Right lung (tissue), 5 donors: Measurements from ENCODE around the gene SUSD2. TPM values are rescaled to one million over a fixed set of nuclear protein-coding genes. Genes with fewer than 3 reads are reported as not detected.
"Not testable (repeated sequence)": the region's sequence is repeated elsewhere in the genome, so short reads cannot be mapped to it uniquely, and the experiment has no call there.

ENCODE experiments used
- DNase-seq, 2 donors: peaks; one replicate each; pipeline ENCODE4 v3.0.0-alpha.2; 2013
- polyA plus RNA-seq, 5 donors: library from polyadenylated mRNA; unstranded; fragments of 120-200 nt; gene quantifications; one replicate each; pipeline versions ENCODE4 v1.2.1 to v1.2.3, GENCODE V29; 2013; ENCODE audit warnings: inconsistent platforms in 1 of 5, low replicate concordance in 1 of 5; ENCODE audit not compliant: insufficient read length in 5 of 5, insufficient read depth in 1 of 5

The SUSD2 gene
- polyA plus RNA-seq, 5 donors: 6.3 to 21.8 (median 11.5) TPM

GRCh38 chr22:24213111-24213510, 31.8 kb downstream of the SUSD2 start:
- DNase-seq: not testable (repeated sequence)

DNA sequence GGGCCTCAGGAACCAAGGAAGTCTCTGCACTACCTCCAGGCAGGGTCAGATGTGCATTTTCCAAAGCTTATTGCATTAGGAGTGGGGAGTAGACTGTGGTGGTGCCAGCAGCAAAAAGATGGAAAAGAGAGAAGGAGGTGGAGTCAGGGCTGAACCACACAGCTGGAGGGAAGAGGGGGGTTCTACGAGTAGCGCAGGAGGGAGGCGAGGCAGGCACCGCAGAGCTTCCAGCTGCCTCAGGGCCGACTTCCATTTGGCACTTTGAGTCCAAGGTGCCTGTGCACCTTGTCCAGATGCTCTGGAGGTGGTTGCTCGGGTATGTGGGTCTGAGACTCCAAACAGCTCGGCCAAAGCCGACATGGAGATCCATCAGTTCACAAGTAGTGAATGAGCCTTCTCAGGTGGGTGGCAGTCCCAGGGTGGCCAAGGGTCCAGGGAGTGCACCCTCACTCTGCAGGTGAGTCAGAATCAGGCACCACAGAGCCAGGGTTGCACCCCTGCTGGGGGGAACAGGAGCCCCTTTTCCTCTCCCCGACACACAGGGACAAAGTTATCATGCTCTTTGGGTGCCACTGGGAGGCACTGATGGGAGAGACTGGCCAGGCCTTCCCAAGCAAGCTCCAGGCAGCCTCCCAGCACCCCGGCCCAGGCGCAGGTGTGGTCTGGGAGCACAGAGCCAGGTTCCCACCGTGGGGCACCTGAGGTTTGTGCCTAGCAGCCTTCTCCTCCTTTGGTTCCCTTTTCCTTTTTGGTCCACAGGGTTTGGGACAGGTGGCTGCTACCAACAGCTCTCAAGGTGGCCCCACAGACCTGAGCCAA, 33.4 kb downstream of the SUSD2 start:
- no peak for DNase-seq

DNA sequence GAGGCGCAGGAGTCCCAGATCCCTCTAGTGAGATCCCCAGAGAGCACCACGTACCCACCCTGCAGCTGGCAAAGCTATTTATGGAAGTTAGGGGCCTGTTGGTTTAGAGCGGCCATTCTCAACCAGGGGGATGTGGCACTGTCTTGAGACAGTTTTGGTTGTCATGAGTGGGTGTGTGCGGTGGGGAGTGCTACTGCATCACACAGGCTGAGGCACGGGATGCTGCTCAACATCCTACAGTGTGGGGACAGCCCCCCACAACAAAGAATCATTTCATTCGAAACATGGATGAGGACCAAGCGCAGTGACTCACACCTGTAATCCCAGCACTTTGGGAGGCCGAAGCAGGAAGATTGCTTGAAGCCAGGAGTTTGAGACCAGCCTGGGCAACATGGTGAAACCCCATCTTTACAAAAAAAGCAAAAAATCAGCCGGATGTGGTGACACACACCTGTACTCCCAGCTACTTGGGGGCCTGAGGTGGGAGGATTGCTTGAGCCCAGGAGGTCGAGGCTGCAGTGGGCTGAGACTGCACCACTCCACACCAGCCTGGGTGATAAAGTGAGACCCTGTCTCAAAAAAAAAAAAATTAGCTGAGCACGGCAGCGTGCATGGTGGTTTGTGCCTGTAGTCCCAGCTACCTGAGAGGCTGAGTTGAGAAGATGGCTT, 35.4 kb downstream of the SUSD2 start:
- DNase-seq: no peak

DNA sequence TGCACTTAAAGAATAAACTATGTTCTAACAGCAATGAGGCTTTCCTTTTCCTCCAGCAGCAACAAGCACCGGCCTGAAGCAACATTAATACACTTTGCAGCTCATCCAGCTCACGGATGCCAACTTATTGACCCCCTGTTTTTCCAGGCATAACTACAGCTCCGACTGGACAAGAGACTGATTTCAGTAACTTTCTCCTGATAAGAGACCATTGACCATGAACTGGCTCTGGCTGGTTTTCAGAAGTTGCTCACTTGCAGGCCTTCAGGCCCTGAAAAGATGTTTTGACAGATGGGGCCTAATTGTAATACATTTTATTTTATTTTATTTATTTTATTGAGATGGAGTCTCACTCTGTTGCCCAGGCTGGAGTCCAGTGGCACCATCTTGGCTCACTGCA, 36.1 kb downstream of the SUSD2 start:
- DNase-seq: no peak

GRCh38 chr22:24219750-24220149, 38.5 kb downstream of the SUSD2 start:
- no peak for DNase-seq

- no peak for DNase-seq
Measured at GRCh38 chr22:24224468-24224867, 43.2 kb downstream of the SUSD2 start.

GRCh38 chr22:24225044-24225601, 43.8 kb downstream of the SUSD2 start:
- no peak for DNase-seq

DNA sequence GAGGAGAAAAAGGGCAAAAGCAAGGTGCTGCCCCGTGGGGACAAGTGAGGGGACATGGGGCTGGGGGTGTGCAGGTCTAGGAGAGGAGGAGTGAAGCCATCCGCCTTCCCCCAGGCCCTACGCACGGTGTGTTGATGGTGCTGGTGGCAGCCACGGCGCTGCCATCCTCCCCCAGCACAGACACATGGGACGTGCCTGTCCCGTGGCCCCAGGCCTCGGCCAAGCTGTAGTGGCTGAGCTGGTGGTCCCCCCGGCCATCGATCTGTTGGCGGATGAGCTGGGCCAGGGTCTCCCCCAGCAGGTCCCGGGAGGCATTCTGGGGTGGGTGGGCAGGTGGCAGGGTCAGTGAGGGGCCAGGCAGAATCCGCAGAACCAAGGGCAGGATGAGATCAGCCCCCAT, 44.7 kb downstream of the SUSD2 start:
- DNase-seq: no peak

DNA sequence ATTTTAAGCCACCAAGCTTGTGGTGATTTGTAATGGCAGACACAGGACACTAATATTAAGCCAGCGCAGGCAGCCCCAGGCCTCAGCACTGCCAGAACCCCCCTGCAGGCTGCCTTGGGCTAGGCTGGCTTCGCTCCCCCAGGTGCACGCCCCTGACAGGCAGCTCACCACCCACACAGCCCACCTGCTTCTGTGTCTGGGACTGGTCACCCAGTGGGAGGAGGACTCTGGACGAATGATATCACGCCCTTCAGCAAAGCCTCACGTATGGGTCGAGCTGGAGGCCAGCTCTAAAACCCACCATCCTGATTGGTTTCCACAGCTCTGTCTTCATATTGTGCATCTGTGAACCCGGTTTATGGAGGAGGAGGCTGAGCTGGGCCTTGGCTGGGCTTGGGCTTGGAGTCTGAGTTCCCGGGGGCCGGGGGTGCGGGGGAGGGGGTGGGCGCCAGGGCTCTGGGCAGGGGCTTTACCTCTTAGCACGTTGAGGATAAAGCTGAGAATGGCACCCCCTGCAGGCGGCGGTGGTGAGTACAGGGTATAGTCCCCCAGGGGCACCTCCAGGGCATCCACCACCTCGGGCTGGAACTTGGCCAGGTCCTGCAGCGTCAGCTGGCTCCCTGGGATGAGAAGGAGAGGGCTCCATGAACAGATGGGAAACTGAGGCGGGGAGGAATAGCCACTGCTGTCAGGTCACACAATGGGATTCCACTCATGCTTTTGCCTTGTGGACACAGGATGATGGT, 49.8 kb downstream of the SUSD2 start:
- no peak for DNase-seq

DNA sequence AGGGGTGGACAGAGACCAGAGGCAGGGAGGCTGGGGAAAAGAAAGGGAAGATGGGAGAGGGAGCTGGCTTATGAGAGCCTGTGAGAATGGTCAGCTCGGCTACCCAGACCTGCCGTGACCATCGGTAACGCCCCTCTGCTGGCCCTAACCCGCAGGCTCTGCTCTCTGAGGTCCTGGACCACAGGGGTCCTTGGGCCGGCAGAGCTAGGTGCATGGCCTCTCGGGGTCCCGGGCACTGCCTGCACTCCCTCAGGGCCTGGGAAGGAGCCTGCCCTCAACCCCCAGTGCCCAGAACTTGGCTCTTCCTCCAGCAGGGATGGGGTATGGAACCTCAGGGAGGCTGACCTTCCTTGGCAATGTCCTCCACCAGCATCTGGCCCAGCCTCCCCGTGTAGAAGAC, 50.4 kb downstream of the SUSD2 start:
- no peak for DNase-seq

GRCh38 chr22:24232124-24232523, 50.8 kb downstream of the SUSD2 start:
- DNase-seq: no peak

DNA sequence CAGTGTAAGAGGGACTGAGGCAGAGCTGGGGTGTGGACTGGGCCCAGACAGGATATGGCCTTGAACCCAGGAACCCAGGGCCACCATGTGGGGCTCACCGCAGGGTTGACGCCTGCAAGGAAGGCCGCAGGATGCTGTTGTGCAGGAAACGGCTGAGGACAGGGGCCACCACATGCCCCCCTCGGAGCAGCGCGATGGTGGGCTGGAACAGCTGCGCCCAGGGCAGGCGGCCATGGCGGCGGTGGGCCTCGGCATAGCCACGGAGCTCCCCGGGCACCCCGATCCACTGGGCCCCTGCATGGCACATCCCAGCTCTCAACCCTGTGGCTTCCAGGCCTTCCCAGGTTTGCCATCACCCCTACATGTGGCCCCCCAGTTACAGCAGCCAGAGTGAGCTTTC, 51.4 kb downstream of the SUSD2 start:
- DNase-seq: no peak

- no peak for DNase-seq
Measured at GRCh38 chr22:24233235-24233634, 51.9 kb downstream of the SUSD2 start.

GRCh38 chr22:24233816-24234215, 52.5 kb downstream of the SUSD2 start:
- no peak for DNase-seq

GRCh38 chr22:24235315-24235714, 54.0 kb downstream of the SUSD2 start:
- DNase-seq: no peak

- DNase-seq: no peak
Measured at GRCh38 chr22:24236656-24237055, 55.4 kb downstream of the SUSD2 start.

DNA sequence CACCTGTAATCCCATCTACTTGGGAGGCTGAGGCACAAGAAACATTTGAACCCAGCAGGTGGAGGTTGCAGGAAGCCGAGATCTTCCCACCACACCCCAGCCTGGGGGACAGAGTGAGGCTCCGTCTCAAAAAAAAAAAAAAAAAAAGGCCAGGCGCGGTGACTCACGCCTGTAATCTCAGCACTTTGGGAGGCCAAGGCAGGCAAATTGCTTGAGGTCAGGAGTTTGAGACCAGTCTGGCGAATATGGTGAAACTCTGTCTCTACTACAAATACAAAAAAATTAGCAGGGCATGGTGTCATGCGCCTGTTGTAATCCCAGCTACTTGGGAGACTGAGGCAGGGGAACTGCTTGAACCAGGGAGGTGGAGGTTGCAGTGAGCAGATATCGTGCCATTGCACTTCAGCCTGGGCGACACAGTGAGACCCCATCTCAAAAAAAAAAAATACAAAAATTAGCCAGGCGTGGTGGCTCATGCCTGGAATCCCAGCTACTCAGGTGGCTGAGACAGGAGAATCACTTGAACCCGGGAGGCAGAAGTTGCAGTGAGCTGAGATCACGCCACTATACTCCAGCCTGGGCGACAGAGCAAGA, 56.9 kb downstream of the SUSD2 start:
- not testable (repeated sequence) for DNase-seq

Other genes with a start within 250 kb of the SUSD2 start
- 10 to 100 TPM in 2 of 5 donors, 1 to 10 TPM in 3; 7.1 to 23.0 (median 9.4) TPM for gene GSTT2B, start 220.3 kb upstream of the SUSD2 start, polyA plus RNA-seq
- 10 to 100 TPM in 3 of 5 donors, 1 to 10 TPM in 2; 7.1 to 10.8 (median 10.1) TPM for gene DDTL, start 214.6 kb upstream of the SUSD2 start, polyA plus RNA-seq
- gene DDT, start 207.0 kb upstream of the SUSD2 start, polyA plus RNA-seq: 10 to 100 TPM; 46.9 to 87.1 (median 62.7) TPM
- gene GSTT2, start 201.4 kb upstream of the SUSD2 start, polyA plus RNA-seq: 1 to 10 TPM in 3 of 5 donors, not detected in 2; 1.5 to 2.0 (median 1.9) TPM
- gene GSTT4, start 176.0 kb upstream of the SUSD2 start, polyA plus RNA-seq: under 1 TPM in 2 of 5 donors, not detected in 3; 0.05 to 0.12 TPM
- 100 to 1,000 TPM in 2 of 5 donors, 10 to 100 TPM in 3; 68.9 to 132 (median 78.6) TPM for gene CABIN1, start 170.2 kb upstream of the SUSD2 start, polyA plus RNA-seq
- 10 to 100 TPM; 11.7 to 15.2 (median 13.1) TPM for gene GGT5, start 63.6 kb downstream of the SUSD2 start, polyA plus RNA-seq
- 10 to 100 TPM; 66.3 to 90.2 (median 81.6) TPM for gene SPECC1L, start 89.3 kb downstream of the SUSD2 start, polyA plus RNA-seq
- 10 to 100 TPM; 17.6 to 33.5 (median 29.9) TPM for gene ADORA2A, start 246.1 kb downstream of the SUSD2 start, polyA plus RNA-seq